ENCODE data around the gene NKAPD1. TPM values are rescaled to one million over a fixed set of nuclear protein-coding genes. Genes with fewer than 3 reads are reported as not detected.

NKAPD1 gene
- polyA plus RNA-seq, 1 donor from 2014 or later = 18.7 TPM

Other genes starting within 250 kb of the NKAPD1 start
- gene ALG9, start 202.7 kb upstream of the NKAPD1 start, polyA plus RNA-seq = 13.6 TPM
- gene FDXACB1, start 195.1 kb upstream of the NKAPD1 start, polyA plus RNA-seq = 6.8 TPM
- 25.7 TPM for gene CFAP68, start 194.8 kb upstream of the NKAPD1 start, polyA plus RNA-seq
- not detected for gene CRYAB, start 162.5 kb upstream of the NKAPD1 start, polyA plus RNA-seq
- gene HSPB2, start 161.6 kb upstream of the NKAPD1 start, polyA plus RNA-seq = not detected
- gene C11orf52, start 155.4 kb upstream of the NKAPD1 start, polyA plus RNA-seq = not detected
- gene DIXDC1, start 137.0 kb upstream of the NKAPD1 start, polyA plus RNA-seq = 0.34 TPM
- gene DLAT, start 48.9 kb upstream of the NKAPD1 start, polyA plus RNA-seq = 27.8 TPM
- gene PIH1D2, start 282 bp upstream of the NKAPD1 start, polyA plus RNA-seq = not detected
- 55.9 TPM for gene TIMM8B, start 12.5 kb downstream of the NKAPD1 start, polyA plus RNA-seq
- 142 TPM for gene SDHD, start 12.6 kb downstream of the NKAPD1 start, polyA plus RNA-seq
- 0.65 TPM for gene IL18, start 89.8 kb downstream of the NKAPD1 start, polyA plus RNA-seq
- 0.20 TPM for gene TEX12, start 93.1 kb downstream of the NKAPD1 start, polyA plus RNA-seq
- 0.30 TPM for gene BCO2, start 101.2 kb downstream of the NKAPD1 start, polyA plus RNA-seq
- 11.4 TPM for gene PTS, start 152.1 kb downstream of the NKAPD1 start, polyA plus RNA-seq
- not detected for gene PLET1, start 186.6 kb downstream of the NKAPD1 start, polyA plus RNA-seq

Measured in IgD-negative memory B cell (primary cell).